Kidney (tissue), 14 donors: Measurements from ENCODE around the gene USP49. TPM values are rescaled to one million over a fixed set of nuclear protein-coding genes. Genes with fewer than 3 reads are reported as not detected.

ENCODE experiments used
- DNase-seq, 5 donors: peaks; one replicate each; pipeline ENCODE4 v3.0.0-alpha.2; 2013 to 2020
- FAIRE-seq: peaks from 2 replicates; lab custom pipeline; 2012; peaks lifted over from hg19 to GRCh38; lab: Jason Lieb, UNC
- H3K27ac ChIP-seq, 2 donors: one replicate each; pipeline ENCODE4 v1.7.0; 2013; ENCODE audit warnings: low read depth in 2 of 2, low read length in 2 of 2, inconsistent platforms in 1 of 2
- H3K27me3 ChIP-seq: one replicate; pipeline ENCODE4 v1.7.1; 2013; ENCODE audit warnings: low read length, inconsistent platforms; ENCODE audit not compliant: control insufficient read depth, insufficient read depth
- H3K36me3 ChIP-seq, 3 donors: one replicate each; pipeline versions ENCODE4 v1.7.0 to v1.7.1; 2013; ENCODE audit warnings: low read length in 3 of 3, control low read depth in 1 of 3, inconsistent platforms in 1 of 3; ENCODE audit not compliant: insufficient read depth in 3 of 3, control insufficient read depth in 2 of 3
- H3K4me1 ChIP-seq, 3 donors: one replicate each; pipeline versions ENCODE4 v1.7.0 to v1.7.1; 2013; ENCODE audit warnings: low read length in 3 of 3, inconsistent platforms in 1 of 3, low read depth in 1 of 3; ENCODE audit not compliant: control insufficient read depth in 2 of 3, insufficient read depth in 2 of 3
- H3K4me3 ChIP-seq, 3 donors: one replicate each; pipeline versions ENCODE4 v1.7.0 to v1.8.1; 2013; ENCODE audit warnings: low read length in 3 of 3, control low read depth in 1 of 3, inconsistent platforms in 1 of 3
- H3K9ac ChIP-seq, 3 donors: one replicate each; pipeline versions ENCODE4 v1.7.0 to v1.7.1; 2013; ENCODE audit warnings: low read length in 3 of 3, control low read depth in 1 of 3, inconsistent platforms in 1 of 3
- H3K9me3 ChIP-seq, 3 donors: one replicate each; pipeline versions ENCODE4 v1.7.0 to v1.7.1; 2013; ENCODE audit warnings: low read length in 3 of 3, control low read depth in 1 of 3, inconsistent platforms in 1 of 3; ENCODE audit not compliant: control insufficient read depth in 2 of 3, insufficient read depth in 1 of 3
- intact Hi-C: fragments of 100-400 bp; cut with DNase I; formaldehyde crosslinking; loops from one replicate; pipeline ENCODE4 v1.11.1; 2022
- polyA plus RNA-seq: library from polyadenylated mRNA; stranded (reverse); fragments of 350-450 nt; fragmentation: Illumina TruSeq; extraction: RNeasy Lipid Tissue Mini Kit (QIAGEN cat#74804); gene quantifications from one replicate; pipeline ENCODE4 v1.2.3, GENCODE V29; 2014; ENCODE audit warnings: low read depth, low replicate concordance; ENCODE audit not compliant: insufficient read depth
- total RNA-seq: library from RNA; stranded (reverse); fragmentation: NEBNext Ultra II Directional; extraction: Animal tissue kit (Norgen Biotek cat#: 25700); gene quantifications from one replicate; pipeline ENCODE4 v1.2.1, GENCODE V29; 2021
- TF ChIP-seq, protein P1 (sequence below): IDR thresholded peaks from 3 replicates; pipeline ENCODE4 v1.5.1; 2012; ENCODE audit warnings: mild to moderate bottlenecking, moderate library complexity, borderline replicate concordance; ENCODE audit not compliant: insufficient read depth; ENCODE audit errors: extremely low read depth
- donor health status: control.
- donor health status: control.
- donor health status: control.
- donor health status: control.
- donor health status: control.
- donor health status: DM: yes; HTN: yes; CAD: no.
- donor health status: Normal renal cell carcinoma (clear cell type).

Gene USP49
- total and polyA plus RNA-seq, 2 donors from 2014 or later = 1.1 to 3.4 TPM

DNA sequence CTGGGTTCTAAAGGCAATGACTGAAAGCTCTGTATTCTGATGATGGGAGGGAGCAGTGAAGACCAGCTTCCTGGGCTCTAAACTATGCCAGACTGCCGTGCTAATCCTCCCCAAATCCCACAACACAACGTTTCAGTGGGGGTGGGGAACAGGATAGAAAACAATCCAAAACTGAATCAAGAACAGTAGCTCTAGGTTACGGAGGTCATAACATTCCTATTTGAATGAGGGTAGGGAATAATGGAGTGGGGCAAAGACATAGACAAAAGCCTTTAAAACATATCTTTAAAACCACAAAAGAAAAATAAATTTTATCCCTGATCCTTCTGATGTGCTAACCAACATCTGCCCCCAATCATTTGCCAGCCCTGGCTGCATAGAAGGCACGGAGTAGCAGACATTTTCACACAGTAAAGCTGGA, 7.8 kb downstream of the USP49 start:
- DNase-seq (no peak), FAIRE-seq (no peak)
- intact Hi-C loops = no loop called here
- no peaks in the 10 kb centered on the region for H3K27me3 ChIP-seq
- H3K4me3 ChIP-seq = no peak overlapping the region
- H3K4me1 ChIP-seq = no peaks in the 10 kb centered on the region
- H3K27ac ChIP-seq = no peak overlapping the region
- no peaks in the 10 kb centered on the region for H3K36me3 ChIP-seq
- TF ChIP-seq, protein P1, sequence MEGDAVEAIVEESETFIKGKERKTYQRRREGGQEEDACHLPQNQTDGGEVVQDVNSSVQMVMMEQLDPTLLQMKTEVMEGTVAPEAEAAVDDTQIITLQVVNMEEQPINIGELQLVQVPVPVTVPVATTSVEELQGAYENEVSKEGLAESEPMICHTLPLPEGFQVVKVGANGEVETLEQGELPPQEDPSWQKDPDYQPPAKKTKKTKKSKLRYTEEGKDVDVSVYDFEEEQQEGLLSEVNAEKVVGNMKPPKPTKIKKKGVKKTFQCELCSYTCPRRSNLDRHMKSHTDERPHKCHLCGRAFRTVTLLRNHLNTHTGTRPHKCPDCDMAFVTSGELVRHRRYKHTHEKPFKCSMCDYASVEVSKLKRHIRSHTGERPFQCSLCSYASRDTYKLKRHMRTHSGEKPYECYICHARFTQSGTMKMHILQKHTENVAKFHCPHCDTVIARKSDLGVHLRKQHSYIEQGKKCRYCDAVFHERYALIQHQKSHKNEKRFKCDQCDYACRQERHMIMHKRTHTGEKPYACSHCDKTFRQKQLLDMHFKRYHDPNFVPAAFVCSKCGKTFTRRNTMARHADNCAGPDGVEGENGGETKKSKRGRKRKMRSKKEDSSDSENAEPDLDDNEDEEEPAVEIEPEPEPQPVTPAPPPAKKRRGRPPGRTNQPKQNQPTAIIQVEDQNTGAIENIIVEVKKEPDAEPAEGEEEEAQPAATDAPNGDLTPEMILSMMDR = no peak
- no peak overlapping the region for H3K9ac ChIP-seq
- H3K9me3 ChIP-seq = no peaks in the 10 kb centered on the region

DNA sequence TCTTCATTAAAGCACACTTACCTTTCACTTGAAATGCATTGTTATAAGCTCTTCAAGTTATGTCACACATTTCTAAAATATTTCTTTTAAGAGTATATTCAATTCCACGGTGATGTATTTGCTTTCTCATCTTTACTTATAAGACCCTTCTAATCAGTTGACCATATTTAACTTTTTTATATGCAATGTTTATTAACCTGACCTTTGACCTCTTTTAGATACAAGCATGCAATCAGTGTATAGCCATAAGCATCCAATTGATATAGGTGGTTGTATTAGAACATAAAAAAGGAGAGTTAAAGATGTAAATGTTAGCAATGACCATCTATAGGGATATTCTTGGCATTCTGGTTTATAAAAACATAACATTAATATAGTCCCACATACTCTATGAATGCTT, 9.2 kb downstream of the USP49 start:
- TF ChIP-seq, protein P1 = no peak
- no peak overlapping the region for H3K9ac ChIP-seq
- no peak overlapping the region for H3K27ac ChIP-seq
- H3K9me3 ChIP-seq = no peaks in the 10 kb centered on the region
- no peaks in the 10 kb centered on the region for H3K4me1 ChIP-seq
- no peak for FAIRE-seq
- DNase-seq = no peak
- no peak overlapping the region for H3K4me3 ChIP-seq
- intact Hi-C loops = no loop called here
- H3K27me3 ChIP-seq = no peaks in the 10 kb centered on the region
- no peaks in the 10 kb centered on the region for H3K36me3 ChIP-seq

DNA sequence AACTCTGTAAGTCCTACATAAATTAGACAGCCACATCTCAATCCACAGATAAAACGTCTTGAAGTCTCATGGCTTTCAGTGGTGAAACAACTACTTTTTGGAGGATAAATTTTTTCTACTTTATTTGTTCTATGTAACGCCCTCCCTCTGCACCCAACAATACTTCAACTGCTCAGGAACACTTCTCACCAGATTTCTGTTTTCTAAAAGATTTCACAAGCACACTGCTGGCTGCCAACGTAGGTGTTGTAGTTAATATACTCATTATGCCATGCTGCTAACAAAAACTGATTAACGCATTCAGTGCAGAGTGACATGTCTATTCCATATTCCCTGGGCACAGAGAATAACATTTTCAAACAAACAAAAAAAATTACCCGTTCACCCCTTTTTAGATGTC, 10.2 kb downstream of the USP49 start:
- no peak for DNase-seq
- intact Hi-C loops = no loop called here
- TF ChIP-seq, protein P1 = no peak

DNA sequence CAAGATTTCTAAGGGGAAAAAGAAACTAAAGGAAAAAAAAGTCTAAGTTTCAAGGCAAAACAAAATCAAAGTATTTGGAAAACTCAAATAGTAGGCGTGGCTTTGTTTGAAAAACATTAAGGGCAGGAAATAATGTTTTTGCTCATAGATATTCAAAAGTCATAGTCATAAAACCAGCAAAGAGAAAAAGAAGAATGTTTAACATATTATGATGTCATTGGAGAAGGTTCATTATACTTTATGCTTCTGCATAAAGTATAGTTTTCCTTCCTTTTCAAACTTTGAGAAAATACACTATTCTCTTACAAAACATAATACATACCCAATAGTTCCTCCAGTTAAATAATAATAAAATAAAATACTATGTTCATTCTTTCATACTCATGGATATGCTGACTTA, 13.7 kb downstream of the USP49 start:
- no peak overlapping the region for H3K27ac ChIP-seq
- no peaks in the 10 kb centered on the region for H3K4me1 ChIP-seq
- no peak overlapping the region for H3K4me3 ChIP-seq
- peak; percentile 6 for FAIRE-seq
- H3K9ac ChIP-seq = no peak overlapping the region
- intact Hi-C loops = no loop called here
- H3K36me3 ChIP-seq = no peaks in the 10 kb centered on the region
- TF ChIP-seq, protein P1 = no peak
- no peak for DNase-seq
- H3K27me3 ChIP-seq = no peaks in the 10 kb centered on the region
- no peaks in the 10 kb centered on the region for H3K9me3 ChIP-seq

More for the DNA sequence above, 10.2 kb downstream of the USP49 start:
- Histone ChIP-seq H3K4me1 (no peaks in the 10 kb centered on the region), H3K27ac (no peak overlapping the region), H3K27me3 (no peaks in the 10 kb centered on the region), H3K36me3 (no peaks in the 10 kb centered on the region), H3K9ac (no peak overlapping the region), H3K9me3 (no peaks in the 10 kb centered on the region), H3K4me3 (no peak overlapping the region)
- FAIRE-seq = no peak
